ENCODE data around the gene MYOM3.

The MYOM3 gene

GRCh38 chr1:24089743-24090555, 22.0 kb downstream of the MYOM3 start:
- Histone ChIP-seq H3K9me3 (ENCODE audit: control insufficient read depth in 1 of 2, low read length in 2 of 2) (no peaks in the 10 kb centered on the region), H3K4me3 (ENCODE audit: low read depth in 1 of 2, low read length in 2 of 2) (no peak overlapping the region), H3K27ac (ENCODE audit: low read depth, low read length) (no peak overlapping the region), H3K4me1 (ENCODE audit: control insufficient read depth in 1 of 2, insufficient read depth in 2 of 2, low read length in 2 of 2) (no peaks in the 10 kb centered on the region), H3K27me3 (ENCODE audit: control insufficient read depth in 1 of 2, insufficient read depth in 2 of 2, low read length in 2 of 2) (no peaks in the 10 kb centered on the region), H3K36me3 (ENCODE audit: control insufficient read depth in 1 of 2, insufficient read depth in 2 of 2, low read length in 2 of 2) (peaks cover 0 to 5% of the 10 kb centered on the region in 2 donors), H3K9ac (ENCODE audit: low read depth in 1 of 2, low read length in 2 of 2) (no peak overlapping the region)

- H3K9me3 ChIP-seq (ENCODE audit: control insufficient read depth in 1 of 2, low read length in 2 of 2): no peaks in the 10 kb centered on the region
- peaks cover 0 to 5% of the 10 kb centered on the region in 2 donors for H3K36me3 ChIP-seq (ENCODE audit: control insufficient read depth in 1 of 2, insufficient read depth in 2 of 2, low read length in 2 of 2)
- H3K9ac ChIP-seq (ENCODE audit: low read depth in 1 of 2, low read length in 2 of 2): no peak overlapping the region
- H3K27me3 ChIP-seq (ENCODE audit: control insufficient read depth in 1 of 2, insufficient read depth in 2 of 2, low read length in 2 of 2): no peaks in the 10 kb centered on the region
- H3K4me3 ChIP-seq (ENCODE audit: low read depth in 1 of 2, low read length in 2 of 2): no peak overlapping the region
- no peaks in the 10 kb centered on the region for H3K4me1 ChIP-seq (ENCODE audit: control insufficient read depth in 1 of 2, insufficient read depth in 2 of 2, low read length in 2 of 2)
- no peak overlapping the region for H3K27ac ChIP-seq (ENCODE audit: low read depth, low read length)
Observed at GRCh38 chr1:24089027-24089742, 22.8 kb downstream of the MYOM3 start.

- no peaks in the 10 kb centered on the region for H3K27me3 ChIP-seq (ENCODE audit: control insufficient read depth in 1 of 2, insufficient read depth in 2 of 2, low read length in 2 of 2)
- no peaks in the 10 kb centered on the region for H3K9me3 ChIP-seq (ENCODE audit: control insufficient read depth in 1 of 2, low read length in 2 of 2)
- H3K36me3 ChIP-seq (ENCODE audit: control insufficient read depth in 1 of 2, insufficient read depth in 2 of 2, low read length in 2 of 2): peaks cover 0 to 4% of the 10 kb centered on the region in 2 donors
- no peak overlapping the region for H3K4me3 ChIP-seq (ENCODE audit: low read depth in 1 of 2, low read length in 2 of 2)
- no peaks in the 10 kb centered on the region for H3K4me1 ChIP-seq (ENCODE audit: control insufficient read depth in 1 of 2, insufficient read depth in 2 of 2, low read length in 2 of 2)
- H3K27ac ChIP-seq (ENCODE audit: low read depth, low read length): no peak overlapping the region
- no peak overlapping the region for H3K9ac ChIP-seq (ENCODE audit: low read depth in 1 of 2, low read length in 2 of 2)
Observed at GRCh38 chr1:24086466-24086865, 25.5 kb downstream of the MYOM3 start.

GRCh38 chr1:24085546-24085945, 26.4 kb downstream of the MYOM3 start:
- Histone ChIP-seq H3K36me3 (ENCODE audit: control insufficient read depth in 1 of 2, insufficient read depth in 2 of 2, low read length in 2 of 2) (no peaks in the 10 kb centered on the region), H3K27ac (ENCODE audit: low read depth, low read length) (no peak overlapping the region), H3K9me3 (ENCODE audit: control insufficient read depth in 1 of 2, low read length in 2 of 2) (no peaks in the 10 kb centered on the region), H3K4me3 (ENCODE audit: low read depth in 1 of 2, low read length in 2 of 2) (no peak overlapping the region), H3K9ac (ENCODE audit: low read depth in 1 of 2, low read length in 2 of 2) (no peak overlapping the region), H3K27me3 (ENCODE audit: control insufficient read depth in 1 of 2, insufficient read depth in 2 of 2, low read length in 2 of 2) (no peaks in the 10 kb centered on the region), H3K4me1 (ENCODE audit: control insufficient read depth in 1 of 2, insufficient read depth in 2 of 2, low read length in 2 of 2) (no peaks in the 10 kb centered on the region)

GRCh38 chr1:24085007-24085406, 26.9 kb downstream of the MYOM3 start:
- H3K36me3 ChIP-seq (ENCODE audit: control insufficient read depth in 1 of 2, insufficient read depth in 2 of 2, low read length in 2 of 2): no peaks in the 10 kb centered on the region

GRCh38 chr1:24084050-24084449, 27.9 kb downstream of the MYOM3 start:
- Histone ChIP-seq H3K4me3 (ENCODE audit: low read depth in 1 of 2, low read length in 2 of 2) (no peak overlapping the region), H3K9me3 (ENCODE audit: control insufficient read depth in 1 of 2, low read length in 2 of 2) (no peaks in the 10 kb centered on the region), H3K36me3 (ENCODE audit: control insufficient read depth in 1 of 2, insufficient read depth in 2 of 2, low read length in 2 of 2) (no peaks in the 10 kb centered on the region), H3K4me1 (ENCODE audit: control insufficient read depth in 1 of 2, insufficient read depth in 2 of 2, low read length in 2 of 2) (no peaks in the 10 kb centered on the region), H3K9ac (ENCODE audit: low read depth in 1 of 2, low read length in 2 of 2) (no peak overlapping the region), H3K27me3 (ENCODE audit: control insufficient read depth in 1 of 2, insufficient read depth in 2 of 2, low read length in 2 of 2) (no peaks in the 10 kb centered on the region), H3K27ac (ENCODE audit: low read depth, low read length) (no peak overlapping the region)

More at GRCh38 chr1:24085007-24085406, 26.9 kb downstream of the MYOM3 start:
- H3K4me1 ChIP-seq (ENCODE audit: control insufficient read depth in 1 of 2, insufficient read depth in 2 of 2, low read length in 2 of 2): no peaks in the 10 kb centered on the region
- no peaks in the 10 kb centered on the region for H3K27me3 ChIP-seq (ENCODE audit: control insufficient read depth in 1 of 2, insufficient read depth in 2 of 2, low read length in 2 of 2)
- no peak overlapping the region for H3K4me3 ChIP-seq (ENCODE audit: low read depth in 1 of 2, low read length in 2 of 2)
- no peaks in the 10 kb centered on the region for H3K9me3 ChIP-seq (ENCODE audit: control insufficient read depth in 1 of 2, low read length in 2 of 2)
- no peak overlapping the region for H3K27ac ChIP-seq (ENCODE audit: low read depth, low read length)
- no peak overlapping the region for H3K9ac ChIP-seq (ENCODE audit: low read depth in 1 of 2, low read length in 2 of 2)

GRCh38 chr1:24082372-24082771, 29.6 kb downstream of the MYOM3 start:
- no peak overlapping the region for H3K27ac ChIP-seq (ENCODE audit: low read depth, low read length)
- H3K4me3 ChIP-seq (ENCODE audit: low read depth in 1 of 2, low read length in 2 of 2): no peak overlapping the region
- H3K9me3 ChIP-seq (ENCODE audit: control insufficient read depth in 1 of 2, low read length in 2 of 2): no peaks in the 10 kb centered on the region
- no peaks in the 10 kb centered on the region for H3K36me3 ChIP-seq (ENCODE audit: control insufficient read depth in 1 of 2, insufficient read depth in 2 of 2, low read length in 2 of 2)
- H3K27me3 ChIP-seq (ENCODE audit: control insufficient read depth in 1 of 2, insufficient read depth in 2 of 2, low read length in 2 of 2): no peaks in the 10 kb centered on the region
- no peak overlapping the region for H3K9ac ChIP-seq (ENCODE audit: low read depth in 1 of 2, low read length in 2 of 2)
- H3K4me1 ChIP-seq (ENCODE audit: control insufficient read depth in 1 of 2, insufficient read depth in 2 of 2, low read length in 2 of 2): no peaks in the 10 kb centered on the region

GRCh38 chr1:24081190-24081589, 30.7 kb downstream of the MYOM3 start:
- Histone ChIP-seq H3K27me3 (ENCODE audit: control insufficient read depth in 1 of 2, insufficient read depth in 2 of 2, low read length in 2 of 2) (no peaks in the 10 kb centered on the region), H3K4me3 (ENCODE audit: low read depth in 1 of 2, low read length in 2 of 2) (no peak overlapping the region), H3K27ac (ENCODE audit: low read depth, low read length) (no peak overlapping the region), H3K9me3 (ENCODE audit: control insufficient read depth in 1 of 2, low read length in 2 of 2) (no peaks in the 10 kb centered on the region), H3K4me1 (ENCODE audit: control insufficient read depth in 1 of 2, insufficient read depth in 2 of 2, low read length in 2 of 2) (no peaks in the 10 kb centered on the region), H3K9ac (ENCODE audit: low read depth in 1 of 2, low read length in 2 of 2) (no peak overlapping the region), H3K36me3 (ENCODE audit: control insufficient read depth in 1 of 2, insufficient read depth in 2 of 2, low read length in 2 of 2) (no peaks in the 10 kb centered on the region)

- no peaks in the 10 kb centered on the region for H3K27me3 ChIP-seq (ENCODE audit: control insufficient read depth in 1 of 2, insufficient read depth in 2 of 2, low read length in 2 of 2)
- no peaks in the 10 kb centered on the region for H3K4me1 ChIP-seq (ENCODE audit: control insufficient read depth in 1 of 2, insufficient read depth in 2 of 2, low read length in 2 of 2)
- H3K9ac ChIP-seq (ENCODE audit: low read depth in 1 of 2, low read length in 2 of 2): no peak overlapping the region
- H3K4me3 ChIP-seq (ENCODE audit: low read depth in 1 of 2, low read length in 2 of 2): no peak overlapping the region
- no peaks in the 10 kb centered on the region for H3K36me3 ChIP-seq (ENCODE audit: control insufficient read depth in 1 of 2, insufficient read depth in 2 of 2, low read length in 2 of 2)
- H3K27ac ChIP-seq (ENCODE audit: low read depth, low read length): no peak overlapping the region
- H3K9me3 ChIP-seq (ENCODE audit: control insufficient read depth in 1 of 2, low read length in 2 of 2): no peaks in the 10 kb centered on the region
Observed at GRCh38 chr1:24080131-24080530, 31.8 kb downstream of the MYOM3 start.

- Histone ChIP-seq H3K4me3 (ENCODE audit: low read depth in 1 of 2, low read length in 2 of 2) (no peak overlapping the region), H3K27ac (ENCODE audit: low read depth, low read length) (no peak overlapping the region), H3K9ac (ENCODE audit: low read depth in 1 of 2, low read length in 2 of 2) (no peak overlapping the region), H3K27me3 (ENCODE audit: control insufficient read depth in 1 of 2, insufficient read depth in 2 of 2, low read length in 2 of 2) (no peaks in the 10 kb centered on the region), H3K36me3 (ENCODE audit: control insufficient read depth in 1 of 2, insufficient read depth in 2 of 2, low read length in 2 of 2) (no peaks in the 10 kb centered on the region), H3K4me1 (ENCODE audit: control insufficient read depth in 1 of 2, insufficient read depth in 2 of 2, low read length in 2 of 2) (no peaks in the 10 kb centered on the region), H3K9me3 (ENCODE audit: control insufficient read depth in 1 of 2, low read length in 2 of 2) (no peaks in the 10 kb centered on the region)
Observed at GRCh38 chr1:24077278-24077978, 34.5 kb downstream of the MYOM3 start.

Data from duodenal mucosa (tissue), 2 donors.